Activated naive CD4-positive, alpha-beta T cell treated with anti-CD3 and anti-CD28 coated beads, Interleukin-2, amount 50 U/mL, for 24 hours (primary cell): ENCODE results near the gene KASH5.
A peak's percentile ranks its signal among the peaks of the same experiment; 100 is the strongest.

Source experiments
- H3K27ac Mint-ChIP-seq: one replicate; pipeline ENCODE4 v1.8.0; 2021; ENCODE audit warnings: mild to moderate bottlenecking, mixed read lengths
- H3K27me3 Mint-ChIP-seq: one replicate; pipeline ENCODE4 v1.8.0; 2021; ENCODE audit warnings: mixed read lengths
- H3K36me3 Mint-ChIP-seq: one replicate; pipeline ENCODE4 v1.8.0; 2021; ENCODE audit warnings: mixed read lengths
- H3K4me1 Mint-ChIP-seq: one replicate; pipeline ENCODE4 v1.8.0; 2021; ENCODE audit warnings: mixed read lengths
- H3K4me3 Mint-ChIP-seq: one replicate; pipeline ENCODE4 v1.8.0; 2021; ENCODE audit warnings: mild to moderate bottlenecking, mixed read lengths
- H3K9me3 Mint-ChIP-seq: one replicate; pipeline ENCODE4 v1.8.0; 2021; ENCODE audit warnings: mixed read lengths

Gene KASH5

DNA sequence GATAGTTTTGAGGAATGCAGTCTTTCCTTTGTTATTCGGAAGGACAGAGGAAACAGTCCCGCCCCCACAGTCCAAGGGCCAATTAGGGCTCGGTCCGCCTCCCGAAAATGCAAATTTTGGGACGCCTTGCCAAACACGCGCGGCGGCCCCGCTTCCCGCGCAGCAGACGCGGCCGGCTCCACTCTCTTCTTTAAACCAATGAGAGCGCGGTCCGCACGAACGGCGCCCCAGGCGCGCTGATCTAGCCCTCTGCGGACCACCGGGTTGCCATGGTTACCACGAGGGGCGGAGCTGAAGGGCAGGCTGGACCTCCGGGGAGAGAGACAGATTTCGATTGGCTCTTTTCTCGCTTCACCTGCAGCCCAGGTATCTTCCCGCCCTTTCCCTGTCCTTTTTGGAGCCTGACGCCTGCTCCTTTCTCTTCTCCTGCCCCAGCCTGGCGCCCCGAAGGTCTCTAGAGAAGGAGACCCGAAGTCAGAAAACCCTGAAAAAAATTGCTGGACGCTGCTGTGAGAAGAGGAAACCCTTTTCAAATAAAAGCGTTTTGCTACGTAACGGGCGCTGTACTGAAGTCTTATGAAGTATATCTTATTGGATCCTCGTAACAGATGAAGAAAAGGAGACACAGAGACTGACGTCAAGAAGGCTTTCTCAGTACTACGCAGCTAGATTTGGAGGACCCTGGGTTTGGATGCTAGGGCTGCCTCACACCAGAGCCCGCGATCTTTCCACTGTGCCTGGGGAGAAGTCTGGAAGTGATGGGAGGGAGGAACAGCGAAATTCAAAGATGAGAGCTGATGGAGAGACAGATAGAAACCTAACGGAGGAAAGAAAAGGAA, 33.2 kb downstream of the KASH5 start:
- H3K4me3 Mint-ChIP-seq = peak overlapping the region; percentile 45
- H3K27me3 Mint-ChIP-seq = peaks cover 56% of the 10 kb centered on the region
- no peaks in the 10 kb centered on the region for H3K36me3 Mint-ChIP-seq
- no peaks in the 10 kb centered on the region for H3K9me3 Mint-ChIP-seq
- no peak overlapping the region for H3K27ac Mint-ChIP-seq
- peaks cover 40% of the 10 kb centered on the region for H3K4me1 Mint-ChIP-seq

DNA sequence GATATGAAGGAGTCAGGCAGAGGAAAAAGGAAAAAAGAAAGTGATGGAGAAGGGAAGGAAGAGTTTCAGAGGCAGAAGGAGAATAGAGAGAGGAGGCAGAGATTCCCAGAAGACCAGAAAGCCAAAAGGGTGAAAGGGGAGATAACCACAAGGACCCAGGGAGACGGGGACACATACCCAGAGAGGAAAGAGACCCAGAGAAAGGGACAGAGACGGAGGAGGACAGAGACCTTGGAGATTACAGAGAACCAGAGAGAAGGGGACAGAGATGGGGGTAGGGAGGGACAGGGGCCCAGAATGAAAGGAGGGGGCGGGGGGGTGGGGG, 33.8 kb downstream of the KASH5 start:
- Mint-ChIP-seq H3K36me3 (no peaks in the 10 kb centered on the region), H3K27ac (no peak overlapping the region), H3K4me1 (peaks cover 46% of the 10 kb centered on the region), H3K9me3 (no peaks in the 10 kb centered on the region), H3K27me3 (peaks cover 62% of the 10 kb centered on the region), H3K4me3 (peak overlapping the region; percentile 45)

DNA sequence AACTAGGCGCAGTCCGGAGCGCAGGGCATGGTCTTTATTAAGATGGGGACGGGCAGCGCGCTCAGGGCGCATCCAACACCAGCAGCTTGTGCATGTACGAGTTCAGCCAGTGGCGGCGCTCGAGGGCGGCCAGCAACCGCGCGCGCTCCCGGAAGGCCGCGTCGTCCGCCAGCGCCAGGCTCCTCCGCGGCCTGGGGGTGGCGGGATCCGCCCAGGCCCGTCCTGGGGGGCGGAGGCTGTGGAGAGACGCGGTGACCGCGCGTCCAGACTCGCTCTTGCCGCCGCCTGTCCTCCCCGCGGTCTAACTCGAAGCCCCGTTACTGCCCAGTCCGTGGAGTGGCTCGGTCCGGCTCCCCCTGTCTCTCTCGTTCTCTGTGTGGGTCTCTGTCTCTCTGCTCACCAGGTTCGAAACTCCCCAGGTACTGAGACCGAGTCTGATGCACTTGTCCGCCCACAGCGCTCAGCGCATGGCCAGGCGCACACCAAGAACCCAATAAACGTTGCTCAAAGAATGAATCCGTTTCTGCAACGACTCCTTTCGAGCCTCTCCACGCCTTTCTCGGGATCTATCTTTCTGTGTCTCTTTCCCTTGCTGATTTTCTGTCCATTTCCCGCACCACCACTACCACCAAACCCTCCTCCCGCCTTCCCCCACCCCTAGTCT, 34.5 kb downstream of the KASH5 start:
- Mint-ChIP-seq H3K4me1 (peaks cover 51% of the 10 kb centered on the region), H3K4me3 (peak overlapping the region; percentile 68), H3K36me3 (no peaks in the 10 kb centered on the region), H3K9me3 (no peaks in the 10 kb centered on the region), H3K27me3 (peaks cover 66% of the 10 kb centered on the region), H3K27ac (peak overlapping the region; percentile 60)

DNA sequence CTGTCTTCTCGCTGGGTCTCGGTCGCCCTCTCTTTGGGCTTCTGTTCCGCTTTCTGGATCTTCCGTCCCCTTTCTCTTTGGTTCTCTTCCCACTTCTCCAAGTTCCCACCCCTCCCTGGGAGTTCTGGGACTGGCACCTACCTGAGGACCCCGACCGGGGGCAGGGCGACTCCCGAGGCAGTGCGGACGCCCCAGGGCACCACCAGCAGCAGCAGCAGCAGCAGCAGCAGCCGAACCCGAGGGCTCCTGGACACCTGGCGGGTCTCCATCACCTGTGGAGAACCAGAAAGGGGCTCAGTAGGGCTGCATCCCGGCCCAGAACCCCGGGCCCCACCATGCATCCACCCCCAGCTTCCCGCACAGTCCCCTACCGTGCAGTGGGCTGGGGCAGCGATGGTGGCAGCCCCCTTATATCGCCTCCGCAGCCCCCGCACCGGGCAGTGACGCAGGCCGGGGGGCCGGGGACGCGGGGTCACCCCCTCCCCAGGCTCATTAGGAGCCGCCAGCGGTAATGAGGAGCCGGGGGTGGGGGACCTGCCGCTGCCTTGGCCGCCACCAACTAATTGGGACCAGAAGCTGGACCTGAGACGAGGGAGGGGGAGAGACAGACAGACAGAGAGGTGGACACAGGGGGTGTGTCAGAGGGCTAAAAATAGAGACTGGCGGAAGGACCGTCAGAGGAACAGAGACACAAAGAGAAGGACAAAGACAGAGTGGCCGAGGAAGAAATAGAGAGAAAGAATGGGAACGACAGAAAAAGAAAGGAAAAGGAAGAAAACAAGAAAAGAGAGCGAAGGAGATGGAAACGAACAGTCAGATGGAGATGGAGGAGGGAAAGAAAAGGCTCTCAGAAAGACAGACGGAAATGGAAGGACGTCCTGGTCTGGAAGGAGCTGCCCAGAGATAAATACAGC, 35.3 kb downstream of the KASH5 start, which contains the start of gene PTH2:
PTH2 (minus strand) TSS at position 371 of the 914 bp plus-strand sequence; CDS start at position 269, 102 bp downstream.
- H3K4me3 Mint-ChIP-seq = peak within 1 kb of the TSS; percentile 68
- peak within 1 kb of the TSS; percentile 68 for H3K27ac Mint-ChIP-seq
- peaks cover 69% of the 10 kb centered on the region for H3K27me3 Mint-ChIP-seq
- H3K9me3 Mint-ChIP-seq = no peaks in the 10 kb centered on the region
- H3K4me1 Mint-ChIP-seq = peaks cover 59% of the 10 kb centered on the region
- H3K36me3 Mint-ChIP-seq = no peaks in the 10 kb centered on the region

DNA sequence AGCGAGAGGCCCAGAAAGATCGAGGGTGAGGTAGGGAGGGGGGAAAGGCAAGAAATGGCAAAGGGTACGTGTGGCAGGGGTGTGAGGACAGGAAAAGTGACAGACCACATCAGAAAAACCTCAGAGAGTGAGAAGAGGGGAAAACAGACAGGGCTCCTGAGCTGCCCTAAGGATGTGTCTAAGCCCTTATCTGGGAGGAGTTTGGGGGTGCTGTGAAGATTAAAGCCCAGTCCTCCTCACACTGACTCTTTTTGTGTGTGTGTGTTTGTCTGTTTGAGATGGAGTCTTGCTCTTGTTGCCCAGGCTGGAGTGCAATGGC, 35.9 kb downstream of the KASH5 start:
- peaks cover 64% of the 10 kb centered on the region for H3K4me1 Mint-ChIP-seq
- no peaks in the 10 kb centered on the region for H3K36me3 Mint-ChIP-seq
- no peak overlapping the region for H3K27ac Mint-ChIP-seq
- H3K9me3 Mint-ChIP-seq = no peaks in the 10 kb centered on the region
- H3K27me3 Mint-ChIP-seq = peaks cover 69% of the 10 kb centered on the region
- peak overlapping the region; percentile 50 for H3K4me3 Mint-ChIP-seq

- no peak within 1 kb of the TSS for H3K4me3 Mint-ChIP-seq
- peaks cover 64% of the 10 kb centered on the region for H3K4me1 Mint-ChIP-seq
- H3K27me3 Mint-ChIP-seq = peaks cover 68% of the 10 kb centered on the region
- no peaks in the 10 kb centered on the region for H3K36me3 Mint-ChIP-seq
- peak within 1 kb of the TSS; percentile 38 for H3K27ac Mint-ChIP-seq
- H3K9me3 Mint-ChIP-seq = no peaks in the 10 kb centered on the region
Measured at GRCh38 chr19:49425178-49425577, 37.1 kb downstream of the KASH5 start, which contains the start of gene GFY. TSS of gene GFY (plus strand) at chr19:49425388. CDS start at chr19:49426431, 1,043 bp downstream.

DNA sequence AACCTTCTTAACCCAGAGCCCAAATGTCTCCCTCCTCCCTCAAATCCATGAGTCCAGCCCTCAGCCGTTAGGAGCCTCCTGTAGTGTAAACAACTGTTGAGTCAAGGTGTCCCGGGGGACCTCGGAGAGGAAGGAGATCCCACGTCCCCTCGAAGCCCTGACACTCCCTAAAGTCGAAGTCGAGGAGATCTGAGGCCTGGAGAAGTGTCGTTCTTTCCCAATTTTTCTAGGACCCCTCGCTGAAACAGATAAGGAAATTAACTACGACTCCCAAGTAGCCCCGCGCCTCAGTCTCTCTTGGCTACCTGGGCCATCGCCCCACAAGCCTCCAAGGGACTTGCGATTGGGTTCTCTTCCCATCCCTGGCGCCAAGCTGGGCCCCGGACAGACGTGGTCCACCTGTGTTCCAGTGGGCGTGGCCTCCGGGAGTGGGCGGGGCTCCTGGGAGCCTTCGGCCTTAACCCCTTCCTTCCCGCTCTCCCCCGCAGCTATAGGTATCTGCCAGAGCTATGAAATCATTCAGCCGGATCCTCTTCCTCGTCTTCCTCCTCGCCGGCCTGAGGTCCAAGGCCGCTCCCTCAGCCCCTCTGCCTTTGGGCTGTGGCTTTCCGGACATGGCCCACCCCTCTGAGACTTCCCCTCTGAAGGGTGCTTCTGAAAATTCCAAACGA, 38.0 kb downstream of the KASH5 start:
- no peak overlapping the region for H3K27ac Mint-ChIP-seq
- peaks cover 69% of the 10 kb centered on the region for H3K27me3 Mint-ChIP-seq
- peaks cover 62% of the 10 kb centered on the region for H3K4me1 Mint-ChIP-seq
- peaks cover 2% of the 10 kb centered on the region for H3K36me3 Mint-ChIP-seq
- no peak overlapping the region for H3K4me3 Mint-ChIP-seq
- no peaks in the 10 kb centered on the region for H3K9me3 Mint-ChIP-seq

GRCh38 chr19:49427339-49427738, 39.3 kb downstream of the KASH5 start:
- no peaks in the 10 kb centered on the region for H3K9me3 Mint-ChIP-seq
- no peak overlapping the region for H3K27ac Mint-ChIP-seq
- peaks cover 55% of the 10 kb centered on the region for H3K4me1 Mint-ChIP-seq
- peaks cover 2% of the 10 kb centered on the region for H3K36me3 Mint-ChIP-seq
- H3K27me3 Mint-ChIP-seq = peaks cover 65% of the 10 kb centered on the region
- H3K4me3 Mint-ChIP-seq = no peak overlapping the region

DNA sequence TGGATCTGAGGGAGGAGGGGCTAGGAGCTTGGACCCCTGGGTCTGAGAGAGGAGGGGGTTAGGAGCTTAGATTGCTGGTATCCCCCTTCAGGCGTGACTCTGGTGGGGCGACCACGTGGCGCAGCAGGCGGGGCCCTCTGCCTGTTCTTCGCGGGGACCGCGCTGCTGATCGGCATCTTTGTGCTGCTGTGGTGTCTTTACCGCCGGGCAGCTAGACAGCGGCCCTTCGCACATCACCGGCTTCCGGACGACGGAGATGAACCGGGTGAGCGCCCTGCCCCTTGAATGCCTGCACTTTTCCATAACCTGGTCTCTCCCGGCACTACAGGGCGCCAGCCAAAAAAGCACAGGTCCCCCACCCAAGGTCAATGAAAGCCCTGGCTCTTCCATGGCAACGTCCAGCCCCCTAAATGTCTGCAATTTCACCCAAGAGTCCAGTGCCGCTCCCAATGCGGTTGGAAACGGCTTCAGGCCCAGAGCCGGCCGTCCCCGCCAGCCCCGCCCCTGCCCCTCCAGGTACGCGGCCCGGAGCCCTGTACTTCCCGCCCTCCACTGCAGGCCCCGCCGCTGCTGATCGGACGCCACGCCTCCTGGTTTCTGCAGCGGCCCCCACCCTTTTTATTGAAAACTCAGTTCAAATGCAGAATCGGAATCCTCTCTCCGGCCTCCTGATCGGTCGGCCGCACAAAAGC, 40.0 kb downstream of the KASH5 start:
- peaks cover 65% of the 10 kb centered on the region for H3K27me3 Mint-ChIP-seq
- H3K27ac Mint-ChIP-seq = no peak overlapping the region
- no peaks in the 10 kb centered on the region for H3K9me3 Mint-ChIP-seq
- peak overlapping the region; percentile 65 for H3K4me3 Mint-ChIP-seq
- peaks cover 2% of the 10 kb centered on the region for H3K36me3 Mint-ChIP-seq
- peaks cover 54% of the 10 kb centered on the region for H3K4me1 Mint-ChIP-seq

DNA sequence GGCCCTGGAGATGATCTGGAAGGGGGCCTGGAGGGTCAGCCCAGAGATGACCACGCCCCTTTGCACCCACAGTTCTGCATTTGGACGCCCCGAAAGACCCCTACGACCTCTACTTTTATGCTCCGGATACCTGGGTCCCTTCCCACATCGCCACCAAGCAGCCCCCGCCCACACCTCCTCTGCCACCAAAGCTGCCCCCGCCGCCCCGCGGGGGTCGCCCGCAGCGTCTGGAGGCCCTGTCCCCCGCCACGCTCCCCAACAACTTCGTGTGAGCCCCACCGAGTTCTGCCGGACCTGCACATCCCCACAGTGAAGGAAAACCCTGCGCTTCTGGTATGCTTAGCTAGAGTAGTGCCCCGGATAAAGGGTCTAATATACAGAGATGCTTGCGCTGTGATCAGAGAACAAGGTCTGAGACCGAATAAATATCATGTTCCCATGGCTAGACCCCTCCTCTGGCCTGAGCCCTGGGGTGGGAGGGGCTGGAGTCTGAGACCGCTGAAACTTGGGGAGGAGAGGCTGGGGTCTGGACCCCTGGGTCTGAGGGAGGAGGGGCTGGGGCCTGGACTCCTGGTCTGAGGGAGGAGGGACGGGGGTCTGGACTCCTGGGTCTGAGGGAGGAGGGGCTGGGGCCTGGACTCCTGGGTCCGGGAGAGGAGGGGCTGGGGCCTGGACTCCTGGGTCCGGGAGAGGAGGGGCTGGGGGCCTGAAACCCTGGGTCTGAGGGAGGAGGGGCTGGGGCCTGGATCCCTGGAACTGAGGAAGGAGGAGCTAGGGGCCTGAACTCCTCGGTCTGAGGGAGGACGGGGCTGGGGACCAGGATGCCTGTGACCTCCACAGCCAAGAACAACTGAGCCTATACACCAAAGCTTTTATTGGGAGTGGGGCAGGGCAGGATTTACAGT, 40.8 kb downstream of the KASH5 start:
- peaks cover 2% of the 10 kb centered on the region for H3K36me3 Mint-ChIP-seq
- peaks cover 54% of the 10 kb centered on the region for H3K4me1 Mint-ChIP-seq
- H3K27me3 Mint-ChIP-seq = peaks cover 66% of the 10 kb centered on the region
- peak overlapping the region; percentile 65 for H3K4me3 Mint-ChIP-seq
- H3K27ac Mint-ChIP-seq = no peak overlapping the region
- no peaks in the 10 kb centered on the region for H3K9me3 Mint-ChIP-seq

DNA sequence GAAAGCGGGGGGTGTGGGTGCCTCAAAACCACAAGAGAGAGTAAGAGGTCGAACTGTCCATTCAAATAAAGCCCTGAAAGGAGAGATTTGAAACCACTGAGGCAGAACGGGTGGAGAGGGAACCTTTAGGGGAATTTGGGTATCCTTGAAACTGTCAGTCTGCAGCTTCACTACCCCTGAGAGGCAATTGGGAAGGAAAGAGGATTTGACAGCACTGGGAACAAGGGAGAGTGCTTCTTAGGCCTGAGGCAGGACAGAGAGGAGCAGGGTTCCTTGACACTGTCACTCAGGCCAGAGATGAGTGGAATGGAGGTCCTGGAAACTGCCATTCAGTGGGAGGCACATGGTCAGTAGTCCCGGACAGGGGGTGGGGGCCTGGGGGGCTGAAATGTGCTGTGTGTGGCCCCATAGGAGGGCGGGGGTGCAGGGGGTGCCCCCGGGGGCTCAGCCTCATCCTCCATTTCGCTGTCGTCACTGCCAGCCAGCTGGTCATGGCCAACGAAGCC, 42.2 kb downstream of the KASH5 start:
- Mint-ChIP-seq H3K36me3 (peaks cover 2% of the 10 kb centered on the region), H3K4me3 (no peak overlapping the region), H3K27ac (no peak overlapping the region), H3K27me3 (peaks cover 66% of the 10 kb centered on the region), H3K9me3 (no peaks in the 10 kb centered on the region), H3K4me1 (peaks cover 49% of the 10 kb centered on the region)

GRCh38 chr19:49430678-49431329, 42.8 kb downstream of the KASH5 start:
- Mint-ChIP-seq H3K4me1 (peaks cover 43% of the 10 kb centered on the region), H3K4me3 (no peak overlapping the region), H3K36me3 (peaks cover 2% of the 10 kb centered on the region), H3K9me3 (no peaks in the 10 kb centered on the region), H3K27me3 (peaks cover 66% of the 10 kb centered on the region), H3K27ac (no peak overlapping the region)

GRCh38 chr19:49431330-49431749, 43.3 kb downstream of the KASH5 start:
- Mint-ChIP-seq H3K27ac (no peak overlapping the region), H3K4me1 (peaks cover 43% of the 10 kb centered on the region), H3K4me3 (no peak overlapping the region), H3K36me3 (peaks cover 2% of the 10 kb centered on the region), H3K9me3 (no peaks in the 10 kb centered on the region), H3K27me3 (peaks cover 66% of the 10 kb centered on the region)
